Measurements from ENCODE around the gene DDX25.

The DDX25 gene

GRCh38 chr11:125874556-125875124 lies 29.7 kb upstream of the DDX25 start:
- TF ChIP-seq YY1 (IDR thresholded peaks at IDR 0.05; ENCODE audit: low read depth), result no peak
- no peak for TF ChIP-seq USF1 (IDR thresholded peaks at IDR 0.05)
- TF ChIP-seq RAD21 (IDR thresholded peaks at IDR 0.05; ENCODE audit: low read depth), result peak; percentile 92
- no peak for TF ChIP-seq ZBTB7A (IDR thresholded peaks at IDR 0.05; ENCODE audit: low read depth)
- TF ChIP-seq NFIC (IDR thresholded peaks at IDR 0.05), result no peak
- TF ChIP-seq TCF12 (IDR thresholded peaks at IDR 0.05; ENCODE audit: low read depth), result no peak

DNA sequence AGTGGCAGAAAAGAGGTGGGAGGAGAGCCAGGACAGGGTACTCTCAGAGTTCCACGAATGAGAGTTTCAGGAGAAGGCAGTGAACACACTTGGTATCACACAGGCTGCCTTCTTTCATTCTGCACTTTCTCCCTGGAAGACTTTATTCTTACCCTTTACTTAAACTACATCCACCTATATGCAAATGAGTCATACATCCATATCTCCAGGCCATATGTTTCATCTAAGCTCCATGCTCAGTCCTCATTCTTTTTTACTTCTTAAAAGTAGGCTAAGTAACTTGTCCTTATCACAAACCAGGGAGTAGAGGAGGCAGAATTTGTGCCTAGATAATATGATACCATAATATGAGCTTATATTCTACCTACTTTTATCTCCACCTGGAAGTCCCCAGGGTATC lies 23.0 kb upstream of the DDX25 start:
- TF ChIP-seq TCF12 (IDR thresholded peaks at IDR 0.05; ENCODE audit: low read depth) (no peak), MAX (IDR thresholded peaks at IDR 0.05) (no peak), EGR1 (IDR thresholded peaks at IDR 0.05) (no peak), ZBTB7A (IDR thresholded peaks at IDR 0.05; ENCODE audit: low read depth) (no peak), NFIC (IDR thresholded peaks at IDR 0.05) (no peak), USF1 (IDR thresholded peaks at IDR 0.05) (no peak), TAF1 (IDR thresholded peaks at IDR 0.05; ENCODE audit: low read depth) (no peak), TEAD4 (IDR thresholded peaks at IDR 0.05) (no peak), CREB1 (IDR thresholded peaks at IDR 0.05; ENCODE audit: low read depth) (no peak), FOXM1 (IDR thresholded peaks at IDR 0.05; ENCODE audit: borderline replicate concordance, low read depth) (no peak), RAD21 (IDR thresholded peaks at IDR 0.05; ENCODE audit: low read depth) (no peak)

GRCh38 chr11:125883375-125883774 lies 20.9 kb upstream of the DDX25 start:
- TF ChIP-seq ZBTB7A (IDR thresholded peaks at IDR 0.05; ENCODE audit: low read depth) (no peak), TCF12 (IDR thresholded peaks at IDR 0.05; ENCODE audit: low read depth) (no peak)

GRCh38 chr11:125886997-125887372 lies 17.3 kb upstream of the DDX25 start:
- no peak for TF ChIP-seq NFIC (IDR thresholded peaks at IDR 0.05)
- TF ChIP-seq ZBTB7A (IDR thresholded peaks at IDR 0.05; ENCODE audit: low read depth), result no peak
- no peak for TF ChIP-seq YY1 (IDR thresholded peaks at IDR 0.05; ENCODE audit: low read depth)
- no peak for TF ChIP-seq EP300 (IDR thresholded peaks at IDR 0.05; ENCODE audit: borderline replicate concordance)
- TF ChIP-seq USF1 (IDR thresholded peaks at IDR 0.05), result no peak
- no peak for TF ChIP-seq TEAD4 (IDR thresholded peaks at IDR 0.05)
- TF ChIP-seq REST (IDR thresholded peaks at IDR 0.05; ENCODE audit: low read depth), result no peak
- no peak for TF ChIP-seq TAF1 (IDR thresholded peaks at IDR 0.05; ENCODE audit: low read depth)
- TF ChIP-seq RAD21 (IDR thresholded peaks at IDR 0.05; ENCODE audit: low read depth), result no peak
- TF ChIP-seq CEBPB (IDR thresholded peaks at IDR 0.05), result no peak
- no peak for TF ChIP-seq CREB1 (IDR thresholded peaks at IDR 0.05; ENCODE audit: low read depth)
- TF ChIP-seq TCF12 (IDR thresholded peaks at IDR 0.05; ENCODE audit: low read depth), result no peak
- no peak for TF ChIP-seq MAX (IDR thresholded peaks at IDR 0.05)
- TF ChIP-seq EGR1 (IDR thresholded peaks at IDR 0.05), result no peak
- TF ChIP-seq FOXM1 (IDR thresholded peaks at IDR 0.05; ENCODE audit: borderline replicate concordance, low read depth), result no peak

DNA sequence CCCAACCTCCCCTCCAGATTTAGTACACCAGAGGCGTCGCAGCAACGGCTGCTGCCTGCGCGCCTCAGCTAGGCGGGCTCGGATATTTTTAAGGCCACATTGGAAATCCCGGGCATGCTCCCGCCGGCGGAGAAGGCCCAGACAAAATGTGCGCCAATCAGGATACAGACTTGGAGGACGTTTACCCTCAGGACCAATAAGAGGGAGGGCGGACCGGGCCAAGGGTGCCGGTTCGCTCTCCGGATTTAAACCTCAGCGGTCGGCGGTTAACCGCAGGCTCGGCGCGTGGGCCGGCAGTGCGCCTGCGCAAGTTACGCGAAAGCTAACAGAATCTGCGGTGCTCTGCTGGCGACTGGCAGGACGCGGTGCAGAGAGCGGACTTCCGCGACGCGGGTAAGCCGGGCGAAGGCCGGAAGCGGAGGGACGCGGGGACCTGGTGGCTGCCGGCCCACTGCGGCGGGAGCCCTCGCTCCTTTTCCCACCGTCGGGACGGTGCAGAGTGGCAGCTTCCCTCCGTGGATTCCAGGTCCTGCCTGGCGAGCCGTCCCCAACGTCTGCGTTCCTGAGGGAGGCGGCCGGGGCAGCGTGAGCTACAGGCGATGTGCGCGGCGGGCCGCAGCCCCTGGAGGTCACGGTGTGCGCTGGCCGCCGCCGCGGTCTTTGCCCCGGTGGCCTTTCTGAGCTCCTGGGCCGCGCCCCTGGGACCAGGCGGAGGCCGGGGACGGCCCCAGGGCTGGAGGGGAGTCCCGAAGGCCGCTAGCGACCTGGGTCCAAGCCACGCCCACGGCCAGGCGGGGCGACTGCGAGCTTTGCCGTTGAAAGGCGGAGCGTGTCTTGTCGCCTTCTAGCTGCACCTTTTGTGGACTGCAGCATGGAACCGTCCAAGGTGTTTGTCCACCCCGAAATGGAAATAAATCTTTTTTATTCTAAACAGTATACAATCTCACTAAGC lies 16.7 kb upstream of the DDX25 start, which contains the start of gene HYLS1:
Gene HYLS1 (plus strand): TSS at position 296 of the 952 bp plus-strand sequence. CDS start 11,701 bp downstream, outside the sequence.
- TF ChIP-seq CEBPB (IDR thresholded peaks at IDR 0.05), result no peak
- no peak; the same call in 1 of the 2 replicates for TF ChIP-seq FOXM1 (IDR thresholded peaks at IDR 0.05; ENCODE audit: borderline replicate concordance, low read depth)
- TF ChIP-seq MAX (IDR thresholded peaks at IDR 0.05), result peak; percentile 73
- no peak for TF ChIP-seq CREB1 (IDR thresholded peaks at IDR 0.05; ENCODE audit: low read depth)
- no peak for TF ChIP-seq YY1 (IDR thresholded peaks at IDR 0.05; ENCODE audit: low read depth)
- TF ChIP-seq NFIC (IDR thresholded peaks at IDR 0.05), result no peak; the same call in 1 of the 2 replicates
- no peak for TF ChIP-seq RAD21 (IDR thresholded peaks at IDR 0.05; ENCODE audit: low read depth)
- no peak for TF ChIP-seq USF1 (IDR thresholded peaks at IDR 0.05)
- TF ChIP-seq REST (IDR thresholded peaks at IDR 0.05; ENCODE audit: low read depth), result 0 out of 2 replicates have a peak, but pooled peaks have one; percentile 13
- peak; percentile 43 for TF ChIP-seq TAF1 (IDR thresholded peaks at IDR 0.05; ENCODE audit: low read depth)
- peak; percentile 25 for TF ChIP-seq TEAD4 (IDR thresholded peaks at IDR 0.05)
- TF ChIP-seq TCF12 (IDR thresholded peaks at IDR 0.05; ENCODE audit: low read depth), result peak; percentile 63; the same call in 1 of the 2 replicates
- TF ChIP-seq EP300 (IDR thresholded peaks at IDR 0.05; ENCODE audit: borderline replicate concordance), result no peak
- no peak for TF ChIP-seq EGR1 (IDR thresholded peaks at IDR 0.05)
- TF ChIP-seq ZBTB7A (IDR thresholded peaks at IDR 0.05; ENCODE audit: low read depth), result 0 out of 2 replicates have a peak, but pooled peaks have one; percentile 38

Measured in Ishikawa (cell line).